HUES64 (cell line): Measurements from ENCODE around the gene IGSF8.
"Not testable (repeated sequence)": the region's sequence is repeated elsewhere in the genome, so short reads cannot be mapped to it uniquely, and the experiment has no call there.

Experiments
- H3K27ac ChIP-seq: 2 replicates; pipeline ENCODE4 v1.7.0; 2013; ENCODE audit warnings: low read depth, low read length, inconsistent platforms
- H3K27me3 ChIP-seq: 2 replicates; pipeline ENCODE4 v1.6.1; 2013; ENCODE audit warnings: mild to moderate bottlenecking, low read length; ENCODE audit not compliant: insufficient read depth
- H3K36me3 ChIP-seq: 2 replicates; pipeline ENCODE4 v1.6.1; 2013; ENCODE audit warnings: mild to moderate bottlenecking, low read length; ENCODE audit not compliant: insufficient read depth
- H3K4me1 ChIP-seq: 2 replicates; pipeline ENCODE4 v1.6.1; 2013; ENCODE audit warnings: mild to moderate bottlenecking, low read length, moderate library complexity; ENCODE audit not compliant: insufficient read depth
- H3K4me3 ChIP-seq: 2 replicates; pipeline ENCODE4 v1.5.1; 2013; ENCODE audit warnings: mild to moderate bottlenecking, low read length, moderate library complexity
- H3K9ac ChIP-seq: 2 replicates; pipeline ENCODE4 v1.6.1; 2013; ENCODE audit warnings: mild to moderate bottlenecking, low read depth, low read length
- H3K9me3 ChIP-seq: 2 replicates; pipeline ENCODE4 v1.6.1; 2013; ENCODE audit warnings: low read depth, low read length; ENCODE audit not compliant: insufficient read depth
- WGBS: fragments of 150-250, 120-280 bp; methylation state at CpG from one replicate; pipeline ENCODE4 v1.1.7; 2013; ENCODE audit warnings: missing lambda C conversion rate; 5-methylcytosine and 5-hydroxymethylcytosine counted together

IGSF8 gene

GRCh38 chr1:160061369-160062229 is 36.8 kb downstream of the IGSF8 start:
- Histone ChIP-seq H3K4me1 (peaks cover 15% of the 10 kb centered on the region), H3K27ac (no peak overlapping the region), H3K9ac (peak overlapping the region; percentile 21; the same call in 1 of the 2 replicates), H3K36me3 (no peaks in the 10 kb centered on the region), H3K27me3 (0 out of 2 replicates have a peak, but pooled peaks cover 4% of the 10 kb centered on the region), H3K9me3 (no peaks in the 10 kb centered on the region), H3K4me3 (no peak overlapping the region)
- WGBS: 67% methylated on average over 15 of the region's 15 CpGs

GRCh38 chr1:160058087-160058486 is 40.3 kb downstream of the IGSF8 start:
- H3K4me1 ChIP-seq: peaks cover 14% of the 10 kb centered on the region
- no peak overlapping the region for H3K9ac ChIP-seq
- H3K27ac ChIP-seq: no peak overlapping the region
- no peak overlapping the region for H3K4me3 ChIP-seq
- H3K36me3 ChIP-seq: no peaks in the 10 kb centered on the region
- peaks cover 8% of the 10 kb centered on the region; the same call in 1 of the 2 replicates for H3K27me3 ChIP-seq
- H3K9me3 ChIP-seq: no peaks in the 10 kb centered on the region
- WGBS: 39% methylated on average over 2 of the region's 2 CpGs

- Histone ChIP-seq H3K4me3 (no peak overlapping the region), H3K36me3 (no peaks in the 10 kb centered on the region), H3K27me3 (peaks cover 8% of the 10 kb centered on the region; the same call in 1 of the 2 replicates), H3K9ac (no peak overlapping the region), H3K4me1 (peaks cover under 1% of the 10 kb centered on the region; the same call in 1 of the 2 replicates), H3K9me3 (no peaks in the 10 kb centered on the region), H3K27ac (no peak overlapping the region)
- 87% methylated on average over 1 of the region's 1 CpG for WGBS
These were observed 41.7 kb downstream of the IGSF8 start for GRCh38 chr1:160056648-160057169.

GRCh38 chr1:160053548-160054365 is 44.7 kb downstream of the IGSF8 start:
- Histone ChIP-seq H3K27me3 (peaks cover 4% of the 10 kb centered on the region; the same call in 1 of the 2 replicates), H3K36me3 (no peaks in the 10 kb centered on the region), H3K4me1 (peaks cover 6% of the 10 kb centered on the region), H3K9ac (no peak overlapping the region), H3K27ac (no peak overlapping the region), H3K4me3 (no peak overlapping the region), H3K9me3 (no peaks in the 10 kb centered on the region)
- 81% methylated on average over 7 of the region's 7 CpGs for WGBS

GRCh38 chr1:160052936-160053335 is 45.5 kb downstream of the IGSF8 start:
- H3K36me3 ChIP-seq: no peaks in the 10 kb centered on the region
- no peak overlapping the region for H3K4me3 ChIP-seq
- H3K9ac ChIP-seq: no peak overlapping the region
- peaks cover 4% of the 10 kb centered on the region for H3K27me3 ChIP-seq
- peaks cover 15% of the 10 kb centered on the region for H3K4me1 ChIP-seq
- WGBS: 83% methylated on average over 6 of the region's 6 CpGs
- H3K27ac ChIP-seq: no peak overlapping the region
- no peaks in the 10 kb centered on the region for H3K9me3 ChIP-seq

- H3K27ac ChIP-seq: no peak overlapping the region
- H3K4me3 ChIP-seq: no peak overlapping the region
- peaks cover 14% of the 10 kb centered on the region for H3K27me3 ChIP-seq
- no peak overlapping the region for H3K9ac ChIP-seq
- no peaks in the 10 kb centered on the region for H3K36me3 ChIP-seq
- H3K4me1 ChIP-seq: peaks cover 28% of the 10 kb centered on the region
- no peaks in the 10 kb centered on the region for H3K9me3 ChIP-seq
- WGBS: 96% methylated on average over 1 of the region's 1 CpG
These were observed 47.8 kb downstream of the IGSF8 start for GRCh38 chr1:160050619-160051018.

- not testable (repeated sequence) for H3K36me3 ChIP-seq, H3K4me3 ChIP-seq, H3K27ac ChIP-seq, H3K9ac ChIP-seq, H3K9me3 ChIP-seq
- H3K27me3 ChIP-seq: peaks cover 16% of the 10 kb centered on the region
- whole genome bisulfite sequencing: 86% methylated on average over 2 of the region's 2 CpGs
- peaks cover 28% of the 10 kb centered on the region for H3K4me1 ChIP-seq
These were observed 48.2 kb downstream of the IGSF8 start for GRCh38 chr1:160050182-160050581.

GRCh38 chr1:160049101-160049500 is 49.3 kb downstream of the IGSF8 start:
- Histone ChIP-seq H3K27me3 (peaks cover 13% of the 10 kb centered on the region), H3K9ac (no peak overlapping the region)
- WGBS: 85% methylated on average over 3 of the region's 3 CpGs

GRCh38 chr1:160048335-160048734 is 50.1 kb downstream of the IGSF8 start:
- Histone ChIP-seq H3K9me3 (no peaks in the 10 kb centered on the region), H3K4me1 (peaks cover 28% of the 10 kb centered on the region), H3K27ac (no peak overlapping the region), H3K36me3 (no peaks in the 10 kb centered on the region), H3K4me3 (no peak overlapping the region), H3K27me3 (peaks cover 12% of the 10 kb centered on the region; the same call in 1 of the 2 replicates), H3K9ac (no peak overlapping the region)

More at GRCh38 chr1:160049101-160049500, 49.3 kb downstream of the IGSF8 start:
- Histone ChIP-seq H3K4me1 (peaks cover 28% of the 10 kb centered on the region), H3K27ac (no peak overlapping the region), H3K9me3 (no peaks in the 10 kb centered on the region), H3K36me3 (no peaks in the 10 kb centered on the region), H3K4me3 (no peak overlapping the region)

- peaks cover 28% of the 10 kb centered on the region for H3K4me1 ChIP-seq
- H3K27me3 ChIP-seq: peaks cover 12% of the 10 kb centered on the region; the same call in 1 of the 2 replicates
- WGBS: 81% methylated on average over 9 of the region's 9 CpGs
- no peak overlapping the region for H3K9ac ChIP-seq
- H3K27ac ChIP-seq: no peak overlapping the region
- no peaks in the 10 kb centered on the region for H3K9me3 ChIP-seq
- H3K36me3 ChIP-seq: no peaks in the 10 kb centered on the region
- H3K4me3 ChIP-seq: no peak overlapping the region
These were observed 51.1 kb downstream of the IGSF8 start for GRCh38 chr1:160047111-160047991.
